Panc1 (cell line): Measurements from ENCODE around the gene HSPA12A. TPM values are rescaled to one million over a fixed set of nuclear protein-coding genes. Genes with fewer than 3 reads are reported as not detected.

Experiments used
- ATAC-seq: fragments of 200-7000 bp; cut with Tn5 transposase; 2 replicates; pipeline ENCODE4 v1.9.1; 2020; ENCODE audit warnings: mild to moderate bottlenecking, moderate library complexity
- BruUV-seq: library from RNA; stranded (reverse); fragments of 400-500 nt; replicated peaks from 2 replicates; lab custom pipeline; 2021; lab: Mats Ljungman, UMichigan
- CTCF ChIA-PET: fragments of 300-600 bp; sonication (Branson Sonifier 250); formaldehyde crosslinking; loops from one replicate; lab custom pipeline; 2022; ENCODE audit warnings: antibody characterized with exemption; lab: Charles Lee
- POLR2A ChIA-PET: fragments of 300-600 bp; sonication (Branson Sonifier 250); formaldehyde crosslinking; loops from one replicate; lab custom pipeline; 2022; ENCODE audit warnings: antibody characterized with exemption; lab: Charles Lee
- DNase-seq: peaks from one replicate; pipeline ENCODE4 v3.0.0-alpha.2; 2010; ENCODE audit warnings: low read depth, low spot score
- H3K27ac ChIP-seq: 2 replicates; pipeline ENCODE4 v1.5.1; 2011; ENCODE audit warnings: mild to moderate bottlenecking, low read length, inconsistent platforms
- H3K27me3 ChIP-seq: fragments of 200-500 bp; sonication (Bioruptor generic); 2 replicates; pipeline ENCODE4 v1.6.0; 2014; ENCODE audit warnings: low read length, inconsistent platforms; ENCODE audit not compliant: control insufficient read depth, insufficient read depth
- H3K36me3 ChIP-seq: fragments of 200-500 bp; sonication (Bioruptor generic); 2 replicates; pipeline ENCODE4 v1.5.1; 2014; ENCODE audit warnings: inconsistent platforms, mild to moderate bottlenecking, low read length, moderate library complexity; ENCODE audit not compliant: control insufficient read depth, insufficient read depth
- H3K4me1 ChIP-seq: 2 replicates; pipeline ENCODE4 v1.5.1; 2011; ENCODE audit warnings: inconsistent platforms, mild to moderate bottlenecking, low read length, moderate library complexity; ENCODE audit not compliant: control insufficient read depth, insufficient read depth
- H3K4me3 ChIP-seq, 2 experiments: 2 replicates each; pipeline ENCODE4 v1.5.1; 2011 to 2012; ENCODE audit warnings: low read depth in 2 of 2, low read length in 2 of 2, mild to moderate bottlenecking in 2 of 2, inconsistent platforms in 1 of 2, moderate library complexity in 1 of 2
- H3K9me3 ChIP-seq: fragments of 200-500 bp; sonication (Bioruptor generic); 2 replicates; pipeline ENCODE4 v1.5.1; 2014; ENCODE audit warnings: low read depth, mild to moderate bottlenecking, inconsistent platforms, low read length, moderate library complexity; ENCODE audit not compliant: control insufficient read depth, insufficient read depth
- CTCF ChIP-seq: fragments of 450-650 bp; IDR thresholded peaks from 2 replicates; pipeline ENCODE4 v1.5.1; 2017; ENCODE audit warnings: mild to moderate bottlenecking
- POLR2AphosphoS5 ChIP-seq: IDR thresholded peaks from 2 replicates; pipeline ENCODE4 v1.6.1; 2012; ENCODE audit warnings: mild to moderate bottlenecking, low read depth, low read length, moderate library complexity
- REST ChIP-seq, 2 experiments: IDR thresholded peaks; 2 replicates each; pipeline ENCODE4 v1.6.1; 2011 to 2012; ENCODE audit warnings: low read depth in 2 of 2, control low read depth in 1 of 2, low read length in 1 of 2, mild to moderate bottlenecking in 1 of 2, moderate library complexity in 1 of 2; ENCODE audit not compliant: insufficient read depth in 1 of 2
- SIN3A ChIP-seq: IDR thresholded peaks from 2 replicates; pipeline ENCODE4 v1.6.1; 2012; ENCODE audit warnings: low read depth, mild to moderate bottlenecking, low read length, moderate library complexity, borderline replicate concordance; ENCODE audit not compliant: insufficient read depth
- TCF7L2 ChIP-seq: IDR thresholded peaks from 2 replicates; pipeline ENCODE4 v1.6.1; 2011; ENCODE audit warnings: mild to moderate bottlenecking, low read depth, low read length, inconsistent platforms
- in situ Hi-C: cut with HindIII; loops from 2 replicates; pipeline ENCODE4 v1.10.0; 2016; ENCODE audit warnings: low sequenced_read_pairs, low pct_unique_long_range_greater_than_20kb
- intact Hi-C: fragments of 100-400 bp; cut with micrococcal nuclease; formaldehyde crosslinking; loops from one replicate; pipeline ENCODE4 v1.10.0; 2022; ENCODE audit not compliant: unreplicated experiment
- total RNA-seq: library from RNA; stranded (reverse); gene quantifications from one replicate; pipeline ENCODE4 v1.2.1, GENCODE V29; 2021; ENCODE audit not compliant: unreplicated experiment

Gene HSPA12A
- total RNA-seq, 1 experiment from 2014 or later: 7.7 TPM

- TF ChIP-seq SIN3A (no peak), CTCF (peak; percentile 99), POLR2AphosphoS5 (no peak), TCF7L2 (no peak), REST (IDR thresholded peaks at IDR 0.05; ENCODE audit: insufficient read depth in 1 of 2, low read depth in 2 of 2, low read length in 1 of 2) (no peak)
- peak; percentile 85 for ATAC-seq
- no peak overlapping the region for H3K27ac ChIP-seq
- POLR2A ChIA-PET: no interaction called here
- H3K9me3 ChIP-seq: no peaks in the 10 kb centered on the region
- H3K4me1 ChIP-seq: no peaks in the 10 kb centered on the region
- in situ Hi-C loops: no loop called here
- BruUV-seq: no TSS peak
- H3K27me3 ChIP-seq: no peaks in the 10 kb centered on the region
- CTCF ChIA-PET: interaction anchor here (0.7 to 2.2 kb wide), 8 partner anchors 9 to 389 kb away, joined by 3 to 16 read pairs (median 8); no protein-coding TSS in a partner anchor
- no peaks in the 10 kb centered on the region for H3K36me3 ChIP-seq
- peak overlapping the region; percentile 28 to 45 for H3K4me3 ChIP-seq
- no peak for DNase-seq
- intact Hi-C loops: loop anchor here (1.0 to 2.0 kb wide), 2 partner anchors 106 to 161 kb away; no protein-coding TSS in a partner anchor
These were observed 45.7 kb upstream of the HSPA12A start for GRCh38 chr10:116787893-116788665.

DNA sequence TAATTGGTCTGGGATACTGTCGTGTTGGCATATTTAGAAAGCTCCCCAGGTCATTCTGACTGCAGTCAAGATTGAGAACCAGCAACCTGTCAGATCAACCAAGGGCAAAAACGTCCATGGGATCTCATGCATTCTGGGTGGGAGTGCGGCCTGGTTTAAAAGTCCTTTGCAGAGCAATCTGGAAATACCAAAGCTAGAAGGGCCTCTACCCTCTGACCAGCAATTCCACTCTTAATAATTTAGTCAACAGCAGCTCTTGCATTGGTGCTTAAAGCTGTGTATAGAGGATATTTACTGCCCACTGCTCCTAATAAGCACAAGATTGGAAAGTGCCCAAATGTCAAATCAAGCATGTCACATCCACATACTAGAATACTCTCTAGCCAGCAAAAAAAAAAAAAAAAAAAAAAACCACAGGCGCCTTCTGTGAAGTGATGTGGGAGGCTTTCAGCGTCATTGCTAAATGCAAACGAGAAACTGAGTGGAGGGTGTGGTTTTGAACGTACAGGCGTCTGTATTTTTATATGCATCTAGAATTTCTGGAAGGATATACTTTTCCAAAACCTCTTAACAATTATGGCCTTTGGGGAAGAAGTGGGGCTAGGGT, 44.8 kb upstream of the HSPA12A start:
- in situ Hi-C loops (no loop called here), intact Hi-C loops (no loop called here)
- H3K9me3 ChIP-seq: no peaks in the 10 kb centered on the region
- no peak overlapping the region for H3K4me3 ChIP-seq
- H3K4me1 ChIP-seq: no peaks in the 10 kb centered on the region
- no peak overlapping the region for H3K27ac ChIP-seq
- ChIA-PET POLR2A (interaction anchor here (0.6 kb wide), 1 partner anchor 240 kb away, joined by 3 read pairs; no protein-coding TSS in a partner anchor), CTCF (interaction anchor here (0.5 to 2.2 kb wide), 8 partner anchors 10 to 160 kb away, joined by 3 to 16 read pairs (median 8); no protein-coding TSS in a partner anchor)
- no peaks in the 10 kb centered on the region for H3K27me3 ChIP-seq
- no peak for DNase-seq
- BruUV-seq: no TSS peak
- ATAC-seq: no peak
- no peaks in the 10 kb centered on the region for H3K36me3 ChIP-seq
- TF ChIP-seq POLR2AphosphoS5 (no peak), REST (IDR thresholded peaks at IDR 0.05; ENCODE audit: insufficient read depth in 1 of 2, low read depth in 2 of 2, low read length in 1 of 2) (no peak), CTCF (no peak), SIN3A (no peak), TCF7L2 (no peak)
